Subcutaneous adipose tissue (tissue), 4 donors: Measurements from ENCODE around the gene PLXNB3. TPM values are rescaled to one million over a fixed set of nuclear protein-coding genes. Genes with fewer than 3 reads are reported as not detected.

Source experiments
- CTCF ChIP-seq: fragments of 450-650 bp; IDR thresholded peaks from one replicate; pipeline ENCODE4 v1.5.1; 2016; ENCODE audit warnings: low read depth, mild to moderate bottlenecking, control low read depth, antibody characterized with exemption, moderate library complexity
- total RNA-seq, 4 donors: library from RNA; depleted of rRNA; stranded (reverse); fragments of >200 nt; gene quantifications; one replicate each; pipeline ENCODE4 v1.1.0, GENCODE V29; 2016

Gene PLXNB3
- total RNA-seq, 4 donors from 2014 or later, result 8.8 to 47.3 (median 24.5) TPM

DNA sequence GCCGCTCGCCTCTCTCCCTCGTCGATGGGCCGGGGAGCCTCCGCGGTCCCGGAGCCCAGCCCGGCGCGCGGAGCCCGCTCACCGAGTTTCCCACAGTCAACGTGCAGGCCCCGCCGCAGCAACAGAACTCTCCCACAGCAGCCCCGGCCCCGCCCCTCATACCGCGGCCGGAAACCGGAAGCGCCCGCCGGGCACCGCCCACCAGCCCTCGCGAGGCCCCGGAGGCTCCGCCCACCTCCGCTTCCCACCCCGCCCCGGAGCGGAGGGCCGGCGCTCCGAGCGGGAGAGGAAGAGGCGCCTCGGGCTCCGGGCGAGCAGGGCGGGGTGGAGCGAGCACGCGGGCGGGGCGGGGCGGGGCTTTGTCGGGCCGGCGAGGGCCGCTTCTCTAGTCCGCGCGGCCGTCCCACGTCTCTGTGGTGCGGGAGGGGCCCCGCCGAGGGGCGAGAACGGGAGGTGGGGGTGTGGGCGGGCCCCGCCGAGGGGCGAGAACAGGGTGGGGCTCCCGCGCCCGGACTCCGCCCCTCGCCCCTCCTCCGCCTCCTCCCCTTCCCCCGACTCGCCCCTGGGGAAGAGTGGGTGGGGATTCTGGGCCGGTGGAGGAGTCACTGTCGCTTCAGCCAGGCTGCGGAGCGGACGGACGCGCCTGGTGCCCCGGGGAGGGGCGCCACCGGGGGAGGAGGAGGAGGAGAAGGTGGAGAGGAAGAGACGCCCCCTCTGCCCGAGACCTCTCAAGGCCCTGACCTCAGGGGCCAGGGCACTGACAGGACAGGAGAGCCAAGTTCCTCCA is 39.6 kb upstream of the PLXNB3 start, which contains the start of the genes ABCD1 and BCAP31:
Gene ABCD1 (plus strand): TSS at position 605 of the 787 bp plus-strand sequence. CDS start 411 bp downstream, outside the sequence.
Gene BCAP31 (minus strand): TSS at position 136 of the 787 bp plus-strand sequence. CDS start 1,143 bp downstream, outside the sequence.
- no peak for TF ChIP-seq CTCF

DNA sequence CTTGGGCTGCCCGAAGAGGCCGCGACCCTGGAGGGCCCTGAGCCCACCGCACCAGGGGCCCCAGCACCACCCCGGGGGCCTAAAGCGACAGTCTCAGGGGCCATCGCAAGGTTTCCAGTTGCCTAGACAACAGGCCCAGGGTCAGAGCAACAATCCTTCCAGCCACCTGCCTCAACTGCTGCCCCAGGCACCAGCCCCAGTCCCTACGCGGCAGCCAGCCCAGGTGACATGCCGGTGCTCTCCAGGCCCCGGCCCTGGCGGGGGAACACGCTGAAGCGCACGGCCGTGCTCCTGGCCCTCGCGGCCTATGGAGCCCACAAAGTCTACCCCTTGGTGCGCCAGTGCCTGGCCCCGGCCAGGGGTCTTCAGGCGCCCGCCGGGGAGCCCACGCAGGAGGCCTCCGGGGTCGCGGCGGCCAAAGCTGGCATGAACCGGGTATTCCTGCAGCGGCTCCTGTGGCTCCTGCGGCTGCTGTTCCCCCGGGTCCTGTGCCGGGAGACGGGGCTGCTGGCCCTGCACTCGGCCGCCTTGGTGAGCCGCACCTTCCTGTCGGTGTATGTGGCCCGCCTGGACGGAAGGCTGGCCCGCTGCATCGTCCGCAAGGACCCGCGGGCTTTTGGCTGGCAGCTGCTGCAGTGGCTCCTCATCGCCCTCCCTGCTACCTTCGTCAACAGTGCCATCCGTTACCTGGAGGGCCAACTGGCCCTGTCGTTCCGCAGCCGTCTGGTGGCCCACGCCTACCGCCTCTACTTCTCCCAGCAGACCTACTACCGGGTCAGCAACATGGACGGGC is 38.8 kb upstream of the PLXNB3 start:
- TF ChIP-seq CTCF, result no peak

DNA sequence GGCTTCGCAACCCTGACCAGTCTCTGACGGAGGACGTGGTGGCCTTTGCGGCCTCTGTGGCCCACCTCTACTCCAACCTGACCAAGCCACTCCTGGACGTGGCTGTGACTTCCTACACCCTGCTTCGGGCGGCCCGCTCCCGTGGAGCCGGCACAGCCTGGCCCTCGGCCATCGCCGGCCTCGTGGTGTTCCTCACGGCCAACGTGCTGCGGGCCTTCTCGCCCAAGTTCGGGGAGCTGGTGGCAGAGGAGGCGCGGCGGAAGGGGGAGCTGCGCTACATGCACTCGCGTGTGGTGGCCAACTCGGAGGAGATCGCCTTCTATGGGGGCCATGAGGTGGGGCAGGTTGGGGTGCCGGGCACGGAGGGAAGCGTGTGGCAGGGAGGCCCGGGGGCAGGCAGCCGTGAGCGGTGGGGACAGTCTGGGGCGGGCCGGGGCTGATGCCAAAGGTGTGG is 38.2 kb upstream of the PLXNB3 start:
- no peak for TF ChIP-seq CTCF

- no peak for TF ChIP-seq CTCF
Observed at GRCh38 chrX:153726286-153727122, 37.5 kb upstream of the PLXNB3 start.

- TF ChIP-seq CTCF, result no peak
Observed at GRCh38 chrX:153727123-153727931, 36.7 kb upstream of the PLXNB3 start.

GRCh38 chrX:153728095-153728494 is 36.0 kb upstream of the PLXNB3 start:
- TF ChIP-seq CTCF, result no peak
